HepG2 (cell line): Measurements from ENCODE around the gene IL2RA. TPM values are rescaled to one million over a fixed set of nuclear protein-coding genes. Genes with fewer than 3 reads are reported as not detected.
A peak's percentile ranks its signal among the peaks of the same experiment; 100 is the strongest.

Experiments
- ADNP ChIP-seq: sonication (generic); formaldehyde crosslinking; IDR thresholded peaks from 2 replicates; pipeline ENCODE4 v1.4.0; 2020; ENCODE audit warnings: missing genetic modification reagents
- HIVEP1 ChIP-seq: sonication (generic); formaldehyde crosslinking; IDR thresholded peaks from 2 replicates; pipeline ENCODE4 v1.4.0; 2020; ENCODE audit warnings: mild to moderate bottlenecking, missing genetic modification reagents
- HMGA1 ChIP-seq: sonication (generic); formaldehyde crosslinking; conservative IDR thresholded peaks from 2 replicates; pipeline ENCODE4 v1.4.0; 2020; ENCODE audit warnings: missing genetic modification reagents
- KDM2A ChIP-seq: sonication (generic); formaldehyde crosslinking; IDR thresholded peaks from 2 replicates; pipeline ENCODE4 v1.4.0; 2020; ENCODE audit warnings: low read depth, missing genetic modification reagents, borderline replicate concordance
- KDM5B ChIP-seq: sonication (generic); formaldehyde crosslinking; IDR thresholded peaks from 2 replicates; pipeline ENCODE4 v1.4.0; 2020; ENCODE audit warnings: missing genetic modification reagents, mild to moderate bottlenecking, borderline replicate concordance
- KLF6 ChIP-seq: IDR thresholded peaks from 2 replicates; pipeline ENCODE4 v1.8.0; 2016; ENCODE audit warnings: missing biosample characterization, missing genetic modification reagents
- NFE2L2 ChIP-seq: fragments of 150-350 bp; IDR thresholded peaks from 2 replicates; pipeline ENCODE4 v1.6.1; 2014; ENCODE audit warnings: low read length
- RAD21 ChIP-seq: fragments of 450-650 bp; formaldehyde crosslinking; IDR thresholded peaks from 2 replicates; pipeline ENCODE4 v1.5.0; 2020; ENCODE audit warnings: mild to moderate bottlenecking
- RXRA ChIP-seq: sonication (generic); formaldehyde crosslinking; IDR thresholded peaks from 2 replicates; pipeline ENCODE4 v1.5.1; 2020; ENCODE audit warnings: missing genetic modification reagents
- SAP130 ChIP-seq: IDR thresholded peaks from 2 replicates; pipeline ENCODE4 v1.6.1; 2016; ENCODE audit warnings: low read depth
- SRSF1 ChIP-seq: fragments of 200-400 bp; formaldehyde crosslinking; optimal IDR thresholded peaks from 2 replicates; pipeline ENCODE3; 2017; ENCODE audit warnings: mild to moderate bottlenecking, low read depth, low read length, moderate library complexity
- TAF15 ChIP-seq: fragments of 200-400 bp; formaldehyde crosslinking; IDR thresholded peaks from one replicate; pipeline ENCODE4 v1.6.1; 2018; ENCODE audit warnings: mild to moderate bottlenecking, low read depth, low read length; ENCODE audit not compliant: poor library complexity, severe bottlenecking
- ZNF230 ChIP-seq: sonication (generic); formaldehyde crosslinking; IDR thresholded peaks from 2 replicates; pipeline ENCODE4 v1.4.0; 2020; ENCODE audit warnings: mild to moderate bottlenecking, missing genetic modification reagents
- ZNF256 ChIP-seq: sonication (generic); formaldehyde crosslinking; conservative IDR thresholded peaks from 2 replicates; pipeline ENCODE4 v1.4.0; 2020; ENCODE audit warnings: missing genetic modification reagents
- ZNF333 ChIP-seq: sonication (generic); formaldehyde crosslinking; IDR thresholded peaks from 2 replicates; pipeline ENCODE4 v1.4.0; 2020; ENCODE audit warnings: mild to moderate bottlenecking, missing genetic modification reagents, borderline replicate concordance
- ZNF350 ChIP-seq: sonication (generic); formaldehyde crosslinking; IDR thresholded peaks from 2 replicates; pipeline ENCODE4 v1.4.0; 2020; ENCODE audit warnings: mild to moderate bottlenecking, low read depth, missing genetic modification reagents, borderline replicate concordance
- ZNF558 ChIP-seq: sonication (generic); formaldehyde crosslinking; IDR thresholded peaks from 2 replicates; pipeline ENCODE4 v1.9.0; 2022; ENCODE audit warnings: mild to moderate bottlenecking, missing genetic modification reagents, borderline replicate concordance
- ZNF564 ChIP-seq: sonication (generic); formaldehyde crosslinking; IDR thresholded peaks from 2 replicates; pipeline ENCODE4 v1.8.1; 2023; ENCODE audit warnings: mild to moderate bottlenecking, missing genetic modification reagents
- ZSCAN5A ChIP-seq: sonication (generic); formaldehyde crosslinking; IDR thresholded peaks from 2 replicates; pipeline ENCODE4 v1.8.0; 2022; ENCODE audit warnings: mild to moderate bottlenecking, missing genetic modification reagents, borderline replicate concordance
- polyA plus RNA-seq, 8 experiments: library from polyadenylated mRNA; depleted of rRNA in 3 of 8; stranded (reverse) in 7 of 8; unstranded in 1 of 8; fragments of >200 nt; fragmentation: Illumina TruSeq in 4 of 8; extraction: Trizol in 4 of 8; gene quantifications; 2 replicates each; pipeline versions ENCODE4 v1.2.1 to v1.2.3, GENCODE V29; 2011 to 2016; ENCODE audit warnings: low read depth in 4 of 8, missing spikeins in 1 of 8, mixed read lengths in 1 of 8; ENCODE audit not compliant: insufficient read depth in 1 of 8
- total RNA-seq, 5 experiments: library from RNA; depleted of rRNA; stranded (reverse); fragments of >200 nt; fragmentation: Illumina TruSeq; extraction: Trizol; gene quantifications; 2 replicates each; pipeline ENCODE4 v1.2.3, GENCODE V29; 2016; ENCODE audit warnings: low read depth in 1 of 5
- TF ChIP-seq, protein P1 (sequence below): sonication (generic); formaldehyde crosslinking; IDR thresholded peaks from 2 replicates; pipeline ENCODE4 v1.8.0; 2022; ENCODE audit warnings: low read depth, missing genetic modification reagents
- TF ChIP-seq, protein P2 (sequence below): sonication (generic); formaldehyde crosslinking; IDR thresholded peaks from 2 replicates; pipeline ENCODE4 v1.5.0; 2020; ENCODE audit warnings: mild to moderate bottlenecking, missing genetic modification reagents, borderline replicate concordance
- TF ChIP-seq, protein P3 (sequence below): sonication (generic); formaldehyde crosslinking; IDR thresholded peaks from 2 replicates; pipeline ENCODE4 v1.4.0; 2020; ENCODE audit warnings: mild to moderate bottlenecking, missing genetic modification reagents

The IL2RA gene
- total and polyA plus RNA-seq, 2 of the 13 experiments (the other 11 are each of a cell fraction or from before 2014, with no cell fraction given) = not detected

- peak; percentile 27; the same call in 1 of the 2 replicates for TF ChIP-seq SAP130 (CRISPR knock-in tag)
- peak; percentile 48; the same call in 1 of the 2 replicates for TF ChIP-seq HIVEP1
- no peak for TF ChIP-seq ZNF564 (CRISPR knock-in tag)
- TF ChIP-seq RAD21 = no peak
- no peak for TF ChIP-seq HMGA1 (CRISPR knock-in tag)
- TF ChIP-seq ZNF230 = no peak
- no peak for TF ChIP-seq ADNP (CRISPR knock-in tag)
- TF ChIP-seq KDM5B = 0 out of 2 replicates have a peak, but pooled peaks have one; percentile 42
- TF ChIP-seq, protein P1, sequence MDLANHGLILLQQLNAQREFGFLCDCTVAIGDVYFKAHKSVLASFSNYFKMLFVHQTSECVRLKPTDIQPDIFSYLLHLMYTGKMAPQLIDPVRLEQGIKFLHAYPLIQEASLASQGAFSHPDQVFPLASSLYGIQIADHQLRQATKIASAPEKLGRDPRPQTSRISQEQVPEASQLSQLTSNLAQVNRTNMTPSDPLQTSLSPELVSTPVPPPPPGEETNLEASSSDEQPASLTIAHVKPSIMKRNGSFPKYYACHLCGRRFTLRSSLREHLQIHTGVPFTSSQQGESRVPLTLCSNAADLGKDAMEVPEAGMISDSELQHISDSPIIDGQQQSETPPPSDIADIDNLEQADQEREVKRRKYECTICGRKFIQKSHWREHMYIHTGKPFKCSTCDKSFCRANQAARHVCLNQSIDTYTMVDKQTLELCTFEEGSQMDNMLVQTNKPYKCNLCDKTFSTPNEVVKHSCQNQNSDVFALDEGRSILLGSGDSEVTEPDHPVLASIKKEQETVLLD = no peak
- TF ChIP-seq TAF15 = no peak
- TF ChIP-seq SRSF1 = no peak
- TF ChIP-seq ZNF256 (CRISPR knock-in tag) = no peak
- no peak for TF ChIP-seq ZSCAN5A
- TF ChIP-seq ZNF333 (CRISPR knock-in tag) = no peak
- TF ChIP-seq, protein P2, sequence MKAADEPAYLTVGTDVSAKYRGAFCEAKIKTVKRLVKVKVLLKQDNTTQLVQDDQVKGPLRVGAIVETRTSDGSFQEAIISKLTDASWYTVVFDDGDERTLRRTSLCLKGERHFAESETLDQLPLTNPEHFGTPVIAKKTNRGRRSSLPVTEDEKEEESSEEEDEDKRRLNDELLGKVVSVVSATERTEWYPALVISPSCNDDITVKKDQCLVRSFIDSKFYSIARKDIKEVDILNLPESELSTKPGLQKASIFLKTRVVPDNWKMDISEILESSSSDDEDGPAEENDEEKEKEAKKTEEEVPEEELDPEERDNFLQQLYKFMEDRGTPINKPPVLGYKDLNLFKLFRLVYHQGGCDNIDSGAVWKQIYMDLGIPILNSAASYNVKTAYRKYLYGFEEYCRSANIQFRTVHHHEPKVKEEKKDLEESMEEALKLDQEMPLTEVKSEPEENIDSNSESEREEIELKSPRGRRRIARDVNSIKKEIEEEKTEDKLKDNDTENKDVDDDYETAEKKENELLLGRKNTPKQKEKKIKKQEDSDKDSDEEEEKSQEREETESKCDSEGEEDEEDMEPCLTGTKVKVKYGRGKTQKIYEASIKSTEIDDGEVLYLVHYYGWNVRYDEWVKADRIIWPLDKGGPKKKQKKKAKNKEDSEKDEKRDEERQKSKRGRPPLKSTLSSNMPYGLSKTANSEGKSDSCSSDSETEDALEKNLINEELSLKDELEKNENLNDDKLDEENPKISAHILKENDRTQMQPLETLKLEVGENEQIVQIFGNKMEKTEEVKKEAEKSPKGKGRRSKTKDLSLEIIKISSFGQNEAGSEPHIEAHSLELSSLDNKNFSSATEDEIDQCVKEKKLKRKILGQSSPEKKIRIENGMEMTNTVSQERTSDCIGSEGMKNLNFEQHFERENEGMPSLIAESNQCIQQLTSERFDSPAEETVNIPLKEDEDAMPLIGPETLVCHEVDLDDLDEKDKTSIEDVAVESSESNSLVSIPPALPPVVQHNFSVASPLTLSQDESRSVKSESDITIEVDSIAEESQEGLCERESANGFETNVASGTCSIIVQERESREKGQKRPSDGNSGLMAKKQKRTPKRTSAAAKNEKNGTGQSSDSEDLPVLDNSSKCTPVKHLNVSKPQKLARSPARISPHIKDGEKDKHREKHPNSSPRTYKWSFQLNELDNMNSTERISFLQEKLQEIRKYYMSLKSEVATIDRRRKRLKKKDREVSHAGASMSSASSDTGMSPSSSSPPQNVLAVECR = peak; percentile 7; the same call in 1 of the 2 replicates
- TF ChIP-seq, protein P3, sequence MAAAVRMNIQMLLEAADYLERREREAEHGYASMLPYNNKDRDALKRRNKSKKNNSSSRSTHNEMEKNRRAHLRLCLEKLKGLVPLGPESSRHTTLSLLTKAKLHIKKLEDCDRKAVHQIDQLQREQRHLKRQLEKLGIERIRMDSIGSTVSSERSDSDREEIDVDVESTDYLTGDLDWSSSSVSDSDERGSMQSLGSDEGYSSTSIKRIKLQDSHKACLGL (CRISPR knock-in tag) = peak; percentile 47; the same call in 1 of the 2 replicates
- TF ChIP-seq NFE2L2 = no peak
- TF ChIP-seq ZNF350 = 0 out of 2 replicates have a peak, but pooled peaks have one; percentile 27
- no peak for TF ChIP-seq KDM2A (CRISPR knock-in tag)
- no peak for TF ChIP-seq ZNF558 (CRISPR knock-in tag)
- no peak for TF ChIP-seq KLF6 (CRISPR knock-in tag)
- TF ChIP-seq RXRA (CRISPR knock-in tag) = no peak
Measured at GRCh38 chr10:6089334-6090219, 27.4 kb upstream of the IL2RA start (continued).
